B cell (primary cell): ENCODE measurements around the gene POLR1B. TPM values are rescaled to one million over a fixed set of nuclear protein-coding genes. Genes with fewer than 3 reads are reported as not detected.

Source experiments
- ATAC-seq: fragments of 200-7000 bp; cut with Tn5 transposase; one replicate; pipeline ENCODE4 v1.10.0; 2021; ENCODE audit warnings: low read depth, mild to moderate bottlenecking, moderate number of reproducible peaks, moderate library complexity
- CTCF ChIA-PET: fragments of 350-600 bp; sonication (Branson Sonifier 250); formaldehyde crosslinking; loops from one replicate; lab custom pipeline; 2021; ENCODE audit warnings: antibody characterized with exemption, inconsistent platforms; lab: Charles Lee
- POLR2A ChIA-PET: fragments of 350-600 bp; sonication (Branson Sonifier 250); formaldehyde crosslinking; loops from one replicate; lab custom pipeline; 2021; ENCODE audit warnings: antibody characterized with exemption; lab: Charles Lee
- DNase-seq: peaks from one replicate; pipeline ENCODE4 v3.0.0; 2013
- H2AFZ ChIP-seq: 2 replicates; pipeline ENCODE4 v1.6.1; 2012; ENCODE audit warnings: mild to moderate bottlenecking, low read depth, low read length; ENCODE audit not compliant: insufficient read depth, poor library complexity, severe bottlenecking
- H3K27ac ChIP-seq, 2 donors: 1 replicate in 1 of 2; 2 replicates in 1 of 2; pipeline ENCODE4 v1.5.1; 2012 to 2013; ENCODE audit warnings: low read length in 2 of 2, mild to moderate bottlenecking in 2 of 2, moderate library complexity in 1 of 2
- H3K27me3 ChIP-seq, 4 experiments: fragments of 200-600 bp in 1 of 4; sonication (generic) in 1 of 4; replicated peaks in 1 of 4; 1 replicate in 2 of 4; 2 replicates in 2 of 4; pipeline versions ENCODE4 v1.6.1 to v1.7.0; 2013 to 2016; ENCODE audit warnings: low read length in 3 of 4, mild to moderate bottlenecking in 2 of 4, mixed read lengths in 1 of 4, moderate library complexity in 1 of 4; ENCODE audit not compliant: insufficient read depth in 4 of 4, control insufficient read depth in 3 of 4; ENCODE audit errors: control extremely low read depth in 1 of 4
- H3K36me3 ChIP-seq, 2 experiments: replicated peaks in 1 of 2; 1 replicate in 1 of 2; 2 replicates in 1 of 2; pipeline versions ENCODE4 v1.6.1 to v1.7.1; 2013; ENCODE audit warnings: low read length in 1 of 2; ENCODE audit not compliant: insufficient read depth in 2 of 2, control insufficient read depth in 1 of 2; ENCODE audit errors: control extremely low read depth in 1 of 2, extremely low read depth in 1 of 2
- H3K4me1 ChIP-seq, 2 donors: fragments of 200-600 bp in 1 of 2; sonication (generic) in 1 of 2; 1 replicate in 1 of 2; 2 replicates in 1 of 2; pipeline versions ENCODE4 v1.5.1 to v1.6.1; 2013 to 2017; ENCODE audit warnings: low read length in 2 of 2; ENCODE audit not compliant: control insufficient read depth in 2 of 2, insufficient read depth in 2 of 2
- H3K4me2 ChIP-seq: replicated peaks from 2 replicates; pipeline ENCODE3; 2012; ENCODE audit warnings: mild to moderate bottlenecking, low read depth, low read length; ENCODE audit not compliant: poor library complexity, severe bottlenecking
- H3K4me3 ChIP-seq, 5 experiments: fragments of 200-600 bp in 1 of 5; sonication (generic) in 1 of 5; 1 replicate in 3 of 5; 2 replicates in 2 of 5; pipeline versions ENCODE4 v1.5.1 to v1.7.0; 2011 to 2016; ENCODE audit warnings: low read length in 4 of 5, mild to moderate bottlenecking in 4 of 5, low read depth in 2 of 5, control low read depth in 1 of 5, moderate library complexity in 1 of 5; ENCODE audit not compliant: insufficient read depth in 1 of 5; ENCODE audit errors: control extremely low read depth in 1 of 5, extremely low read depth in 1 of 5
- H3K79me2 ChIP-seq: fragments of 200-600 bp; sonication (generic); one replicate; pipeline ENCODE4 v1.6.0; 2016; ENCODE audit warnings: low read length; ENCODE audit not compliant: control insufficient read depth, insufficient read depth
- H3K9ac ChIP-seq: fragments of 200-600 bp; sonication (generic); 2 replicates; pipeline ENCODE4 v1.6.1; 2017; ENCODE audit warnings: mild to moderate bottlenecking, low read length, moderate library complexity
- H3K9me3 ChIP-seq, 3 donors: one replicate each; pipeline versions ENCODE4 v1.6.1 to v1.7.1; 2013; ENCODE audit warnings: low read length in 2 of 3; ENCODE audit not compliant: control insufficient read depth in 2 of 3, insufficient read depth in 1 of 3; ENCODE audit errors: control extremely low read depth in 1 of 3
- H4K20me1 ChIP-seq: 2 replicates; pipeline ENCODE4 v1.6.0; 2012; ENCODE audit warnings: mild to moderate bottlenecking, low read length; ENCODE audit not compliant: insufficient read depth, control insufficient read depth, poor library complexity, severe bottlenecking
- H3K27ac Mint-ChIP-seq: one replicate; pipeline ENCODE4 v1.8.0; 2021; ENCODE audit warnings: mixed read lengths
- H3K27me3 Mint-ChIP-seq: one replicate; pipeline ENCODE4 v1.8.0; 2021; ENCODE audit warnings: mixed read lengths
- H3K4me1 Mint-ChIP-seq: one replicate; pipeline ENCODE4 v1.8.0; 2021; ENCODE audit warnings: mixed read lengths
- H3K4me3 Mint-ChIP-seq: one replicate; pipeline ENCODE4 v1.8.0; 2021; ENCODE audit warnings: mixed read lengths
- H3K9me3 Mint-ChIP-seq: one replicate; pipeline ENCODE4 v1.8.0; 2022; ENCODE audit warnings: mixed read lengths; ENCODE audit not compliant: insufficient read depth
- CTCF ChIP-seq: fragments of 200-600 bp; IDR thresholded peaks from one replicate; pipeline ENCODE4 v1.8.0; 2022; ENCODE audit warnings: antibody characterized with exemption, mild to moderate bottlenecking
- EZH2 ChIP-seq: IDR thresholded peaks from 2 replicates; pipeline ENCODE4 v1.6.1; 2012; ENCODE audit warnings: borderline replicate concordance, low read depth, mild to moderate bottlenecking, moderate library complexity, low read length; ENCODE audit not compliant: insufficient read depth, poor library complexity, severe bottlenecking
- WGBS: methylation state at CpG from one replicate; pipeline ENCODE4 v1.1.5; 2013; ENCODE audit warnings: missing lambda C conversion rate; ENCODE audit not compliant: insufficient coverage; 5-methylcytosine and 5-hydroxymethylcytosine counted together
- intact Hi-C: fragments of 100-400 bp; cut with micrococcal nuclease; formaldehyde crosslinking; loops from one replicate; pipeline ENCODE4 v1.10.0; 2022
- polyA plus RNA-seq: library from polyadenylated mRNA; depleted of rRNA; stranded (reverse); fragments of >200 nt; gene quantifications from 2 replicates; pipeline ENCODE4 v1.2.3, GENCODE V29; 2012
- total RNA-seq, 2 donors: library from RNA; stranded (reverse); fragments of 120-200 nt in 1 of 2; gene quantifications; 1 replicate in 1 of 2; 2 replicates in 1 of 2; pipeline versions ENCODE4 v1.2.3 to v1.2.4, GENCODE V29; 2013 to 2022

POLR1B gene
- total and polyA plus RNA-seq, 2 donors (not counting 1 experiment from before 2014, with no cell fraction given), result 7.0 to 32.5 TPM

- Histone ChIP-seq H2AFZ (peak overlapping the region; percentile 96), H3K9ac (peak overlapping the region; percentile 77), H3K4me3 (peak overlapping the region; percentile 70 to 94 (median 75)), H3K27me3 (no peaks in the 10 kb centered on the region), H3K27ac (peak overlapping the region; percentile 83 to 87), H3K79me2 (no peaks in the 10 kb centered on the region), H4K20me1 (no peaks in the 10 kb centered on the region), H3K9me3 (peaks cover 0 to 11% (median 0%) of the 10 kb centered on the region in 3 donors), H3K4me2 (peak overlapping the region; percentile 80), H3K36me3 (peaks cover 0 to 20% of the 10 kb centered on the region in 2 experiments), H3K4me1 (peaks cover 13 to 25% of the 10 kb centered on the region in 2 donors)
- peak overlapping the region; percentile 97 for H3K4me3 Mint-ChIP-seq
- intact Hi-C loops, result loop anchor here (1.0 to 5.0 kb wide), 10 partner anchors 41 to 701 kb away; partner anchors contain the start of genes ANAPC1, CKAP2L, POLR1B and SLC20A1
- CTCF ChIA-PET, result interaction anchor here (1.0 to 2.7 kb wide), 10 partner anchors 17 to 462 kb away, joined by 3 to 11 read pairs (median 4); no protein-coding TSS in a partner anchor
- no peak for DNase-seq
- H3K4me1 Mint-ChIP-seq, result peaks cover 33% of the 10 kb centered on the region
- peak overlapping the region; percentile 98 for H3K27ac Mint-ChIP-seq
- no peak for TF ChIP-seq EZH2
- no peak for TF ChIP-seq CTCF
- ATAC-seq, result no peak
- POLR2A ChIA-PET, result interaction anchor here (0.6 to 1.1 kb wide), 3 partner anchors 101 to 529 kb away, joined by 3 to 12 read pairs (median 6); partner anchors contain the start of gene TMEM87B
- 61% methylated on average over 18 of the region's 19 CpGs for WGBS
- no peaks in the 10 kb centered on the region for H3K27me3 Mint-ChIP-seq
- no peaks in the 10 kb centered on the region for H3K9me3 Mint-ChIP-seq
These were observed 41.4 kb downstream of the POLR1B start for GRCh38 chr2:112583497-112584133.
